Occipital lobe (tissue), 2 donors: Measurements from ENCODE around the gene CD84. TPM values are rescaled to one million over a fixed set of nuclear protein-coding genes. Genes with fewer than 3 reads are reported as not detected.
"Not testable (repeated sequence)": the region's sequence is repeated elsewhere in the genome, so short reads cannot be mapped to it uniquely, and the experiment has no call there.

Source experiments
- DNase-seq: peaks from one replicate; lab custom pipeline; 2025; lab: John Stamatoyannopoulos, UW
- total RNA-seq: library from RNA; depleted of rRNA; stranded (reverse); fragments of >200 nt; gene quantifications from one replicate; pipeline ENCODE4 v1.2.3, GENCODE V29; 2014

CD84 gene
- 2.2 TPM for total RNA-seq

GRCh38 chr1:160579216-160579701 lies at the start of gene CD84:
Gene CD84 (minus strand): TSS chr1:160579496. CDS start chr1:160579437, 59 bp downstream.
- no peak for DNase-seq

GRCh38 chr1:160628799-160629263 lies 49.5 kb upstream of the CD84 start:
- DNase-seq: no peak

GRCh38 chr1:160627677-160628289 lies 48.5 kb upstream of the CD84 start:
- not testable (repeated sequence) for DNase-seq

- DNase-seq: no peak
Measured at GRCh38 chr1:160626509-160627342, 47.4 kb upstream of the CD84 start.

GRCh38 chr1:160625725-160626498 lies 46.6 kb upstream of the CD84 start:
- no peak for DNase-seq

- no peak for DNase-seq
Measured at GRCh38 chr1:160625321-160625720, 46.0 kb upstream of the CD84 start.

GRCh38 chr1:160624464-160624863 lies 45.2 kb upstream of the CD84 start:
- DNase-seq: no peak

- DNase-seq: no peak
Measured at GRCh38 chr1:160623862-160624261, 44.6 kb upstream of the CD84 start.

- no peak for DNase-seq
Measured at GRCh38 chr1:160623227-160623633, 43.9 kb upstream of the CD84 start.

GRCh38 chr1:160622501-160623226 lies 43.4 kb upstream of the CD84 start:
- DNase-seq: no peak

- no peak for DNase-seq
Measured at GRCh38 chr1:160621633-160622413, 42.5 kb upstream of the CD84 start.

GRCh38 chr1:160620942-160621632 lies 41.8 kb upstream of the CD84 start:
- no peak for DNase-seq

GRCh38 chr1:160619742-160620277 lies 40.5 kb upstream of the CD84 start:
- no peak for DNase-seq

- DNase-seq: no peak
Measured at GRCh38 chr1:160618763-160619274, 39.5 kb upstream of the CD84 start.

GRCh38 chr1:160618327-160618726 lies 39.0 kb upstream of the CD84 start:
- no peak for DNase-seq

GRCh38 chr1:160615660-160616059 lies 36.4 kb upstream of the CD84 start:
- no peak for DNase-seq

GRCh38 chr1:160614410-160614809 lies 35.1 kb upstream of the CD84 start:
- DNase-seq: no peak

GRCh38 chr1:160612613-160613218 lies 33.4 kb upstream of the CD84 start:
- DNase-seq: no peak
